ENCODE data around the gene GTF2H4. TPM values are rescaled to one million over a fixed set of nuclear protein-coding genes. Genes with fewer than 3 reads are reported as not detected.

GTF2H4 gene
- total RNA-seq, 1 experiment from 2014 or later: 42.6 TPM

DNA sequence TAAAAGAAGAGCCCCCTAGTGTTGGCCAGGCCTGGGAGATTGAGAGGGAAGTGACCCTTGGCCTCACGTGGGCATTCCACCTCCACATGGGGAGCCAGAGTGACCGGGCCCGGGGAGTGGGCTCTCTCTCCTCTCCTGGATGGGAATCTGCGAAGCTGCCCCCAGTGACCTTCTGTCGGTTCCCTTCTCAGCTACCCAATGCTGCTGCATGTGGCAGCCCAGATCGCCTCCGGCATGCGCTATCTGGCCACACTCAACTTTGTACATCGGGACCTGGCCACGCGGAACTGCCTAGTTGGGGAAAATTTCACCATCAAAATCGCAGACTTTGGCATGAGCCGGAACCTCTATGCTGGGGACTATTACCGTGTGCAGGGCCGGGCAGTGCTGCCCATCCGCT, 10.1 kb upstream of the GTF2H4 start:
- ChIA-PET POLR2A (ENCODE audit: low non-redundant PET) (no interaction called here), CTCF (no interaction called here)
- Histone ChIP-seq H3K9me3 (ENCODE audit: low read depth, low read length, poor library complexity, severe bottlenecking) (no peaks in the 10 kb centered on the region), H3K27ac (ENCODE audit: low read depth, low read length, poor library complexity, severe bottlenecking) (no peak overlapping the region), H3K4me1 (ENCODE audit: insufficient read depth, low read length, poor library complexity, severe bottlenecking) (no peaks in the 10 kb centered on the region), H3K4me3 (ENCODE audit: low read depth, low read length, poor library complexity, severe bottlenecking) (no peak overlapping the region), H3K36me3 (ENCODE audit: insufficient read depth, low read length, poor library complexity, severe bottlenecking) (peaks cover 24% of the 10 kb centered on the region), H3K27me3 (replicated peaks; ENCODE audit: insufficient read depth, low read depth, low read length, poor library complexity) (no peaks in the 10 kb centered on the region)
- no peak for DNase-seq (ENCODE audit: low spot score)
- intact Hi-C loops (cut with micrococcal nuclease; ENCODE audit: unreplicated experiment): no loop called here
- BruUV-seq (replicated peaks): no TSS peak
- TF ChIP-seq, protein P1, sequence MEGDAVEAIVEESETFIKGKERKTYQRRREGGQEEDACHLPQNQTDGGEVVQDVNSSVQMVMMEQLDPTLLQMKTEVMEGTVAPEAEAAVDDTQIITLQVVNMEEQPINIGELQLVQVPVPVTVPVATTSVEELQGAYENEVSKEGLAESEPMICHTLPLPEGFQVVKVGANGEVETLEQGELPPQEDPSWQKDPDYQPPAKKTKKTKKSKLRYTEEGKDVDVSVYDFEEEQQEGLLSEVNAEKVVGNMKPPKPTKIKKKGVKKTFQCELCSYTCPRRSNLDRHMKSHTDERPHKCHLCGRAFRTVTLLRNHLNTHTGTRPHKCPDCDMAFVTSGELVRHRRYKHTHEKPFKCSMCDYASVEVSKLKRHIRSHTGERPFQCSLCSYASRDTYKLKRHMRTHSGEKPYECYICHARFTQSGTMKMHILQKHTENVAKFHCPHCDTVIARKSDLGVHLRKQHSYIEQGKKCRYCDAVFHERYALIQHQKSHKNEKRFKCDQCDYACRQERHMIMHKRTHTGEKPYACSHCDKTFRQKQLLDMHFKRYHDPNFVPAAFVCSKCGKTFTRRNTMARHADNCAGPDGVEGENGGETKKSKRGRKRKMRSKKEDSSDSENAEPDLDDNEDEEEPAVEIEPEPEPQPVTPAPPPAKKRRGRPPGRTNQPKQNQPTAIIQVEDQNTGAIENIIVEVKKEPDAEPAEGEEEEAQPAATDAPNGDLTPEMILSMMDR (conservative IDR thresholded peaks at IDR 0.05; ENCODE audit: low read depth, low read length): no peak
- no peak for TF ChIP-seq EZH2 (IDR thresholded peaks at IDR 0.05; ENCODE audit: borderline replicate concordance, low read depth, low read length, poor library complexity, severe bottlenecking)

DNA sequence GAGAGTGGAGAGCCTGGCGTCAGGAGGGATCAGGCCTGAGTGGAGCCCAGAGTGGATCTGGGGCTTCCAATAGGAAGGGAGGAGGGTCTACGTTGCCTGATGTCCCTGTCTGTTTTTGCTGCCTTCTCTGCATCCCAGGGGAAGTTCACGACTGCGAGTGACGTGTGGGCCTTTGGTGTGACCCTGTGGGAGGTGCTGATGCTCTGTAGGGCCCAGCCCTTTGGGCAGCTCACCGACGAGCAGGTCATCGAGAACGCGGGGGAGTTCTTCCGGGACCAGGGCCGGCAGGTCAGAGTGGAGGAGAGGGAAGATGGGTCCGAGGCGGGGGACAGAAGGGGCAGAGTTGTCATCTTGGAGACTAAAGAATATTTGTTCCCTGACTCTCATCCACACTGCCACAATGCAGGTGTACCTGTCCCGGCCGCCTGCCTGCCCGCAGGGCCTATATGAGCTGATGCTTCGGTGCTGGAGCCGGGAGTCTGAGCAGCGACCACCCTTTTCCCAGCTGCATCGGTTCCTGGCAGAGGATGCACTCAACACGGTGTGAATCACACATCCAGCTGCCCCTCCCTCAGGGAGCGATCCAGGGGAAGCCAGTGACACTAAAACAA, 9.2 kb upstream of the GTF2H4 start:
- Histone ChIP-seq H3K9me3 (ENCODE audit: low read depth, low read length, poor library complexity, severe bottlenecking) (no peaks in the 10 kb centered on the region), H3K4me1 (ENCODE audit: insufficient read depth, low read length, poor library complexity, severe bottlenecking) (no peaks in the 10 kb centered on the region), H3K4me3 (ENCODE audit: low read depth, low read length, poor library complexity, severe bottlenecking) (no peak overlapping the region), H3K36me3 (ENCODE audit: insufficient read depth, low read length, poor library complexity, severe bottlenecking) (peaks cover 19% of the 10 kb centered on the region), H3K27ac (ENCODE audit: low read depth, low read length, poor library complexity, severe bottlenecking) (no peak overlapping the region), H3K27me3 (replicated peaks; ENCODE audit: insufficient read depth, low read depth, low read length, poor library complexity) (no peaks in the 10 kb centered on the region)
- DNase-seq (ENCODE audit: low spot score): no peak
- no TSS peak for BruUV-seq (replicated peaks)
- intact Hi-C loops (cut with micrococcal nuclease; ENCODE audit: unreplicated experiment): no loop called here
- ChIA-PET CTCF (no interaction called here), POLR2A (ENCODE audit: low non-redundant PET) (no interaction called here)
- no peak for TF ChIP-seq EZH2 (IDR thresholded peaks at IDR 0.05; ENCODE audit: borderline replicate concordance, low read depth, low read length, poor library complexity, severe bottlenecking)
- TF ChIP-seq, protein P1 (conservative IDR thresholded peaks at IDR 0.05; ENCODE audit: low read depth, low read length): no peak

DNA sequence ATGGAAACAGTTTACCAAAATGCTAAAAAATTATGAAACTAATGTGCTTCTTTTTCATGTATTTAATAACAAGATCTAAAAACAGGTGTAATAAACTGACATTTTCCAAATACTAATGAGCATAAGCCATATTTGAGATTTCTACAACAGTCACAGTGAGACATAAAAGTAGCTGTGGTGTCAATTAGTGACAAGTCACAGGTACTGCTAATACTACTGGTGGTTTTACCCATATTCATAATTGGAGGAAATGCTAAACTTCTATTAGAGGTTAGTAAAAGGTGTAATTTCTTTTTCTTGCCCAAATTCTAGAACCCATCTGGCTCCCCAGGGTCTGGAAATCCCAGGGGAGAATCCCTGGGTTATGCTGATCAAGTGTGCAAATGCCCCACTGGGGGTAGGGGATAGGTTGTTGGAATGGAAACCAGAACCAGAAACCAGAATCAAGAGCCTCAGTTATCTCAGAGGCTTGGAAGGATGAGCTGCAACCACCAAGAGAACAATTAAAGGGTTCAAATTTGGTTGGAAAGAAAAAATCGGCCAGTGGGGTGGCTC, 7.1 kb upstream of the GTF2H4 start:
- intact Hi-C loops (cut with micrococcal nuclease; ENCODE audit: unreplicated experiment): no loop called here
- POLR2A ChIA-PET (ENCODE audit: low non-redundant PET): no interaction called here
- H3K9me3 ChIP-seq (ENCODE audit: low read depth, low read length, poor library complexity, severe bottlenecking): no peaks in the 10 kb centered on the region
- H3K4me1 ChIP-seq (ENCODE audit: insufficient read depth, low read length, poor library complexity, severe bottlenecking): peaks cover 1% of the 10 kb centered on the region
- CTCF ChIA-PET: no interaction called here
- TF ChIP-seq, protein P1 (conservative IDR thresholded peaks at IDR 0.05; ENCODE audit: low read depth, low read length): no peak
- TF ChIP-seq EZH2 (IDR thresholded peaks at IDR 0.05; ENCODE audit: borderline replicate concordance, low read depth, low read length, poor library complexity, severe bottlenecking): no peak
- no TSS peak for BruUV-seq (replicated peaks)
- no peak for DNase-seq (ENCODE audit: low spot score)
- H3K27ac ChIP-seq (ENCODE audit: low read depth, low read length, poor library complexity, severe bottlenecking): no peak overlapping the region
- H3K27me3 ChIP-seq (replicated peaks; ENCODE audit: insufficient read depth, low read depth, low read length, poor library complexity): no peaks in the 10 kb centered on the region
- H3K36me3 ChIP-seq (ENCODE audit: insufficient read depth, low read length, poor library complexity, severe bottlenecking): peaks cover 19% of the 10 kb centered on the region
- no peak overlapping the region for H3K4me3 ChIP-seq (ENCODE audit: low read depth, low read length, poor library complexity, severe bottlenecking)
